Adipocyte (in vitro differentiated cells): ENCODE measurements around the gene PRKN.

Source experiments
- DNase-seq: peaks from one replicate; pipeline ENCODE4 v3.0.0-alpha.2; 2015; ENCODE audit warnings: low read depth
- H3K27me3 ChIP-seq: replicated peaks from 2 replicates; pipeline ENCODE4 v1.7.0; 2013; ENCODE audit warnings: mild to moderate bottlenecking, low read length, moderate library complexity; ENCODE audit not compliant: control insufficient read depth, insufficient read depth
- H3K36me3 ChIP-seq: 2 replicates; pipeline ENCODE4 v1.7.0; 2013; ENCODE audit warnings: low read length, mild to moderate bottlenecking, moderate library complexity; ENCODE audit not compliant: control insufficient read depth, insufficient read depth, severe bottlenecking
- H3K4me1 ChIP-seq: 2 replicates; pipeline ENCODE4 v1.7.0; 2013; ENCODE audit warnings: mild to moderate bottlenecking, low read length, moderate library complexity; ENCODE audit not compliant: control insufficient read depth, insufficient read depth
- H3K4me3 ChIP-seq: 2 replicates; pipeline ENCODE4 v1.7.0; 2013; ENCODE audit warnings: mild to moderate bottlenecking, low read length, moderate library complexity
- H3K9ac ChIP-seq: 2 replicates; pipeline ENCODE4 v1.7.0; 2013; ENCODE audit warnings: mild to moderate bottlenecking, low read length, moderate library complexity
- H3K9me3 ChIP-seq: 2 replicates; pipeline ENCODE4 v1.7.0; 2013; ENCODE audit warnings: mild to moderate bottlenecking, low read length, moderate library complexity; ENCODE audit not compliant: control insufficient read depth

PRKN gene

DNA sequence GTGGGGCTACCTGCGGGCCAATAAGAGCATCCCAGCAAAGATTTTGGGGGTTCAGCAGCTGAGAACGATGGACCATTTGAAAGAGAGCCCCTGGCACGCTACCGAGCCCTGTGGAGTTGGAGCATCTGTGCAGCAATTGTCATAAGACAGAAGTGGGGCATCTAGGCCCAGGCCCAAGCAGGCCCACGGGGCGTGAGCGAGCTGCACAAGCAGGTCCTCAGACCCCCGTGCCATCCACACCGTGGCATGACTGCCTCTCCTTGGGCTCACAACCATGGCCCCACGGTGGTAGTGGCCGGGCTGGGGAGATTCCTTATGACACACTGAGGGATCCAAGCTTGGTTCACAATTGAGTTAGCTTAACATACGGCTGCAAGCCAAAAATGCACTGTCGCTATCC is 1350.5 kb downstream of the PRKN start:
- H3K9me3 ChIP-seq = no peaks in the 10 kb centered on the region
- DNase-seq = no peak
- H3K9ac ChIP-seq = no peak overlapping the region
- no peaks in the 10 kb centered on the region for H3K36me3 ChIP-seq
- no peak overlapping the region for H3K4me3 ChIP-seq
- peaks cover 4% of the 10 kb centered on the region for H3K27me3 ChIP-seq
- H3K4me1 ChIP-seq = peaks cover 5% of the 10 kb centered on the region

DNA sequence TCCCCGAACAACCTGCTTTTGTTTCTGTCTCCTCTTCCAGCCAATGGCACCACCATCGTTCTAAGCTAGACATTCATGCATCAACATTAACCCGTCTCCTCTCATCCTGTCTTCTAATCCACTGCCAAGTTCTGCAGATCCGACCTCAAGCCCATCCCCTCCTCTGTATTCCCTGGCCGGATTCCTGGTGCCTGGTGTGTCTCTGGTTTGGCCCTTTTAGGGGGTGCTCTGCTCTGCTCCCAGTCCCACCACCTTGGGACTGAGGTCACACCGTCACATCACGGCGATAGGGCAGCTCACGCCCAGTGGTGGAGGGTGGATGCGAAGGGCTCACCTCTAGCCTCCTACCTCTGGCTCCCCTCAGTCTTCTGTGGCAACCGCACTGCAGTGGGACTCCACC is 1351.2 kb downstream of the PRKN start:
- Histone ChIP-seq H3K27me3 (peaks cover 4% of the 10 kb centered on the region), H3K9ac (no peak overlapping the region), H3K36me3 (no peaks in the 10 kb centered on the region), H3K4me1 (peaks cover 5% of the 10 kb centered on the region), H3K9me3 (no peaks in the 10 kb centered on the region), H3K4me3 (no peak overlapping the region)
- DNase-seq = no peak

DNA sequence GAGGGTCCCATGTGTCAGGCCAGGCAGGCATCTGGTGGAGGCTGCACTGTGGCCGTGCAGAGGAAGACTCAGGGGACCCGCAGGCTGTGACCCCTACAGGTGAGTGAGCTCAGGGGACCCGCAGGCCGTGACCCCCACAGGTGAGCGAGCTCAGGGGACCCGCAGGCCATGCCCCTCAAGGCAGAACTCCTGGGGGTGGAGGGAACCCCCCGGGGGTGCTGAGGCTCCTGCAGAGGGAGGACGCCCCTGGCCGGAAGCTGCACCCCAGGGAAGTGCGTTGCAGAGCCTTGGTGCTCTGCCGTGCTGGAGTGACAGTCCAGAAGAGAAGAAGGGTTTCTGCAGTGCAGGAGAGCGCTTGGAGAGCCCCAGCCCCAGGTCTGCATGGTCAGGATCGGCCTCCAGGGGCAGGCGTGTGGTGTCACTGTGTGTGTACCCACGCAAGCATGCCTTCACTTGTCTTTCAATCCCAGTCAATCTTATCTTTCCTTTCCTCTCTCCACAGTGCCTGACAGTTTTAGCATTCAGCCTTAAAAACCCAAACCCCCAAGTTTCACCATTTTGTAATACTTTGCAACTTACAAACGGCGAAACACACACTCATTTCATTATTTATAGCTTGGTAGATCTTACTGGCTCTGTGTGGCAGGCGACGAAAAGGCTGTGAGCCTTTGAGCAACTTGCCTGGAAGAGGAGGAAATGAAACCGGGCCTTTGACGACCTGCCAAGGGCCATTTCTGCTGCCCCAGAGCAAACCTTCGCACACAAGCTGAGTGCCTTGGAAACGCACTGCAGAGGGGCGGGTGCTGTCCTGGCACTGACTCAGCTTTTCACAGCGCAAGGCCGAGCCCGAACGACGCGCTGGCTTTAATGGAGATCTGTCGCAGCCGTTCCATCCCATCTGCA is 1352.3 kb downstream of the PRKN start:
- Histone ChIP-seq H3K9ac (no peak overlapping the region), H3K4me3 (peak overlapping the region; percentile 40), H3K4me1 (peaks cover 5% of the 10 kb centered on the region), H3K27me3 (peaks cover 4% of the 10 kb centered on the region), H3K9me3 (no peaks in the 10 kb centered on the region), H3K36me3 (no peaks in the 10 kb centered on the region)
- no peak for DNase-seq

DNA sequence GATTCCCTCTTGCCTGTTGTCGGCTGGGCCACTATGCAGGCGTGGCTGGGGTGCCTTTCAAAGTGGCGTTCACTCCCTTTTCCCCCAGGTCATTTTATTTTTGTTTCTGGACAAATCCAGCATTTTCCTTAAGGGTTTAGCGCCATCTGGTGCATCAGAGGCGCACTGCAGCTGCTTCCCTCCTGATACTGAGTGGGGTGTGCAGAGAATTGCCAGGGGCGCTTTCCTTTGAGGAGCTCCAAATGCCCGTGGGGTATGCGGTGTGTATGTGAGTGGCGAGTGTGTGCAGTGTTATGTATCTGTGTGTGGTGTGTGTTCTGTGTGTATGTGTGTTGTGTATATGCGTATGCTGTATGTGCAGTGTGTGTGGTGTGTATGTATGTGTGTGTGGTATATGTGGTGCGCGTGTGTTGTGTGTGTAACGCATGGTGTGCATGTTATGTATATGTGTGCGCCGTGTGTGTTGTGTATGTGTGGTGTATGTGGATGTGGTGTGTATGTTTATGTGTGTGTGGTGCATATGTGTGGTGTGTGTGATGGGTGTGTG is 1353.6 kb downstream of the PRKN start:
- H3K9ac ChIP-seq = peak overlapping the region; percentile 48
- H3K4me3 ChIP-seq = no peak overlapping the region
- no peaks in the 10 kb centered on the region for H3K9me3 ChIP-seq
- H3K4me1 ChIP-seq = peaks cover 9% of the 10 kb centered on the region
- DNase-seq = peak; percentile 86
- H3K36me3 ChIP-seq = no peaks in the 10 kb centered on the region
- H3K27me3 ChIP-seq = peaks cover 4% of the 10 kb centered on the region

DNA sequence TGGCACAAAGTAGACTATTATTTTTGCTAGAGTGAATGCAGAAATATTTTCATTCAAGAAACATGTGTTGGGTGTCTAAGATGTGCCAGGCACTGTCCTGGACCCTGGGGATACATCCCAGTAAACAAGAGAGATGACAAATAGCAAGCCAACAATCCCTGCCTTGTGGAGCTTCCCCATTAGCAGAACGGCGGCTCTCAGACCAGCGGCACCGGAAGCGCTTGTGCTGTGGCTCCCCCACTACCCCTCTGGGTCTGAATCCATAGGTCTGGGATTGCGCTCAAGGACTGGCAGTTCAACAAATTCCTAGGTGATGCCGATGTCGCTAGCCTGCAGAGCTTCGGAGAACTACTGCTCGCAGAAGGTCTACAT is 1355.2 kb downstream of the PRKN start:
- peaks cover 10% of the 10 kb centered on the region for H3K4me1 ChIP-seq
- H3K4me3 ChIP-seq = no peak overlapping the region
- H3K36me3 ChIP-seq = no peaks in the 10 kb centered on the region
- no peak for DNase-seq
- H3K27me3 ChIP-seq = peaks cover 4% of the 10 kb centered on the region
- no peaks in the 10 kb centered on the region for H3K9me3 ChIP-seq
- H3K9ac ChIP-seq = no peak overlapping the region

DNA sequence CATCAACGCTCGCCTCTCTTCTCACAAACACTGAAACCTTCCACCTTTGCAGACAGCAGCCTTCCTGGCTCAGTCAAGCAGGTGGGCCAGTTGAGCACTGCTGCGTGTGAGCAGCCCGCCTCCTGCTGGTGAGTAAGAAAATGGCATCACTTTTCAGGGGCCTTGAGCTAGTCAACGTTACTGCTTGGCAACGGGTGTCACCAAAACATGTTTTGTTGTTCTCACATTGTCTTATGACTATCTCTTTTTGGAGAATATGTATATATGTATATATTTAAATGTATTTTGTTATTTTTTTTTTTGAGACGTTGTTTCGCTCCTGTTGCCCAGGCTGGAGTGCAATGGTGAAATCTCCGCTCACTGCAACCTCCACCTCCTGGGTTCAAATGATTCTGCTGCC is 1356.7 kb downstream of the PRKN start:
- Histone ChIP-seq H3K27me3 (no peaks in the 10 kb centered on the region), H3K9ac (no peak overlapping the region), H3K36me3 (no peaks in the 10 kb centered on the region), H3K9me3 (no peaks in the 10 kb centered on the region), H3K4me1 (peaks cover 10% of the 10 kb centered on the region), H3K4me3 (no peak overlapping the region)
- peak; percentile 82 for DNase-seq

DNA sequence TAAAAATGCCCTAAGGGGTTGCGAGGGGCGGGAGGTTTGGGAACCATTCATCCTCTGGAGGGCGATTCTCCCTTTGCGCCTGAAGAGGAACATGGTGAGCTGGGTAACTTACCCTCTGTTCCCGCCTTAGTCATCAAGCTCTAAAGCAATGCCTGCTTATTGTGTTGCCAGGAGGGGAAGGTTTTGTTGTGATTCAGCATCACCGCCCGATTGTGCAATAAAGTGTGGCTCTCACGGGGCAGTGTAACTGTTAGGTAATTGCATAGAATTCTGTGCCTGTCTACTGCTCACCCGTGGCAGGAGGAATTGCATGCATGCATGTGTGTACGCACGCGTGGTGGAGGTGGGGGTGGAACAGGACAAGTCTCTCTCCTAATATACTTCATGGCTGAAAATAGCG is 1358.2 kb downstream of the PRKN start:
- Histone ChIP-seq H3K4me1 (peaks cover 6% of the 10 kb centered on the region), H3K27me3 (no peaks in the 10 kb centered on the region), H3K9me3 (no peaks in the 10 kb centered on the region), H3K36me3 (no peaks in the 10 kb centered on the region), H3K4me3 (no peak overlapping the region), H3K9ac (no peak overlapping the region)
- peak; percentile 75 for DNase-seq

DNA sequence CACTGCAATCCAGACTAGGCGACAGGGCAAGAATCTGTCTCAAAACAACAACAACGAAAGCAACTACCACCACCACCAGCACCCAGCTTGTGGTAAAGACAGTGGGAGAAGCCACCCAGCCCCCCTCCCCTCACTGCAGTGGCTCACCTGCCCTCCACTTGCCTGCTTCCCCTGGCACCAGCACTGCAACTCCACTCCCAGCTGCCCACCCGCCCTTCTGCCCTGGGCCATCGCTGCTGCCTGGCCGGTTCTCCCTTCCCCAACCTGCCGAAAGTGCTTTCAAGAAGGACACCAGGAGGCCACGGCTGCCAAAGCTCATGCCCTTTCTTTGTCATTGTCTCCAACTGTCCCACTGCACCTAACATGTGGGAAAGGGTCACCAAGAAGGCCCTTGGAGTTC is 1359.1 kb downstream of the PRKN start:
- DNase-seq = no peak
- Histone ChIP-seq H3K4me3 (no peak overlapping the region), H3K27me3 (no peaks in the 10 kb centered on the region), H3K9me3 (peaks cover 2% of the 10 kb centered on the region), H3K4me1 (peaks cover 6% of the 10 kb centered on the region), H3K9ac (no peak overlapping the region), H3K36me3 (no peaks in the 10 kb centered on the region)

DNA sequence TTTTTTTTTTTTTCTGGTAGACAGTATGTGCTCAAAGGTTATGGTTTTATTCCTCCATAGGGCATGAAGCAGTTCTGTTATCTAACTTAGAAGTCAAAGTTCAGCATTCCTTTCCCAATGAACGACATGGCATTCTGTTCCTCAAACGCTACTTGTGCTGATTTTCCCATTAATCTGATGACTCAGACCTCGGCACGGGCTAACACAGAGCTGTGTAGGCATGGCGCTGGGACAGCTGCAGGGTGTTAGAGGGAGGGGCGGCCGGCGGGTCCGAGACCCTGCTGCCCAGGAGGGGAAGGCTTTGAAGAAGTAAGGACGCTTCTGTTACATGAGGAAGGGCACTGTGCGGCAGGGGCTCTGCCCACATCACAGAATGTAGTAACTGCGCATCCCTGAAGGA is 1360.1 kb downstream of the PRKN start:
- Histone ChIP-seq H3K9ac (no peak overlapping the region), H3K36me3 (no peaks in the 10 kb centered on the region), H3K4me3 (no peak overlapping the region), H3K27me3 (no peaks in the 10 kb centered on the region), H3K4me1 (peaks cover 6% of the 10 kb centered on the region), H3K9me3 (peaks cover 10% of the 10 kb centered on the region)
- DNase-seq = no peak

DNA sequence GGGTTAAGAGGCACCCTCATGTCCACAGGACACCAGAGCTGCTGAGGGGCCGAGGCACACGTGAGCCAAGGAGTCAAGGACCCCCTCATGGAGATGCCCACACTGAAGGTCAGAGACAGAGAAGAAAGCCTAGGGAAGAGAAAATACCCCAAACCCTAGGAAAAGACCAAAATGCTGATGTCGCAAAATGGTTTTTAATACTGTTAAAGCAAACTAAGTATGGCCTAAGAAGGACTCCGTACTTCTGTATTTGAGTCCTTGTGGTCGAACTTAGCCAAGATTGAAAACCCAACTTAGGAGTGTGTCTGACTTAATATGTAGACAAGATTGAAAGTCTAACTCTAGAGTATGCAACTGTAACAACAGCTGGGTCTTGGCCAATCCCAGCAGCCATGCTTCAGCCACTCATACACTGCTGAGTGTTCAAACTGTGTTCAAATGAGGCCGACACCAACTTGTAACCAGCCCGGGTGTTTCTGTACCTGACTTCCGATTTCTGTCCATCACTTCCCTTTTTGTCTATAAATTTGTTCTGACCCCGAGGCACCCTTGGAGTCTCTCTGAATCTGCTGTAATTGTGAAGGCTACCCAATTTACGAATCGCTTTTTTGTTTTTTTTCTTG is 1361.2 kb downstream of the PRKN start:
- DNase-seq = no peak
- Histone ChIP-seq H3K27me3 (no peaks in the 10 kb centered on the region), H3K4me1 (peaks cover 6% of the 10 kb centered on the region), H3K9ac (no peak overlapping the region), H3K36me3 (no peaks in the 10 kb centered on the region), H3K9me3 (peaks cover 10% of the 10 kb centered on the region), H3K4me3 (no peak overlapping the region)

DNA sequence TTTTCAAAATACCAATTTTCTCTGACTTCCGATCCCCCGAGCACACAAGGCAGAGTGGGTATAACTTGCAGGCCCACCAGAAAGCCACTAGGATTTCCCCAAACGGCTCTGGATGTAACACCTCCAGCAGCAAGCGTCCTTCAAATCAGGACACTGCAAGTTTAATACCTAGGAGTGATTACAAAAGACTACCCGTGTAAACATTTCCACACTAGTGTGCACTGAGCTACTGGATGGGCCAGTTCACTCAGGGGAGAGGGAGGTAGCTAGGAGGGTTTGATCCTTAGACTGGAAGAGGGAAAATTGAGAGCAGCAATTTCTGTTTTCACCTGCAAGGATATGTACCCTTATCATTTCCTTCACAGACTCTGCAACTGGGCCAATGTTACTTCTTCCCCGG is 1361.9 kb downstream of the PRKN start:
- H3K9ac ChIP-seq = no peak overlapping the region
- DNase-seq = no peak
- peaks cover 6% of the 10 kb centered on the region for H3K4me1 ChIP-seq

More for the DNA sequence above, 1361.9 kb downstream of the PRKN start:
- Histone ChIP-seq H3K36me3 (no peaks in the 10 kb centered on the region), H3K27me3 (no peaks in the 10 kb centered on the region), H3K9me3 (peaks cover 10% of the 10 kb centered on the region), H3K4me3 (no peak overlapping the region)
